ENCODE data around the gene NR1I2.

NR1I2 gene

DNA sequence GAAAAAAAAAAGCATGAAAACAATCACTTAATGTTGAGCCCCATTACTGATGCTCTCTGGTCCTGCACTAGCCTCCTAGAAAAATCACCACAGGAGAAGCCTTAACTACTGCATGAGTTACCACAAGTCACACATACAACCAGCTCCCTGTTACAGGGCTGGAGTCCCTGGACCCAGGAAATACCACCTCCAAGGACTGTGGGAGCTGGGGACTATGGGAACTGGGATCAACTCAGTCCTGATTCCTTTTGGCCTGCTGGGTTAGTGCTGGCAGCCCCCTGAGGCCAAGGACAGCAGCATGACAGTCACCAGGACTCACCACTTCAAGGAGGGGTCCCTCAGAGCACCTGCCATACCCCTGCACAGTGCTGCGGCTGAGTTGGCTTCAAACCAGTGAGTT, 559 bp downstream of the NR1I2 start:
- no peaks in the 10 kb centered on the region for H3K9me3 ChIP-seq (ENCODE audit: insufficient read depth, low read depth, low read length)
- H3K27me3 ChIP-seq (ENCODE audit: insufficient read depth, low read length) = no peaks in the 10 kb centered on the region
- no peak overlapping the region for H3K4me3 ChIP-seq (ENCODE audit: low read length)
- H3K4me1 ChIP-seq (ENCODE audit: insufficient read depth, low read length) = no peaks in the 10 kb centered on the region
- H3K27ac ChIP-seq (ENCODE audit: low read length) = no peak overlapping the region
- no peaks in the 10 kb centered on the region for H3K36me3 ChIP-seq (ENCODE audit: insufficient read depth, low read depth, low read length)
- no peak overlapping the region for H3K9ac ChIP-seq (ENCODE audit: low read depth, low read length)

DNA sequence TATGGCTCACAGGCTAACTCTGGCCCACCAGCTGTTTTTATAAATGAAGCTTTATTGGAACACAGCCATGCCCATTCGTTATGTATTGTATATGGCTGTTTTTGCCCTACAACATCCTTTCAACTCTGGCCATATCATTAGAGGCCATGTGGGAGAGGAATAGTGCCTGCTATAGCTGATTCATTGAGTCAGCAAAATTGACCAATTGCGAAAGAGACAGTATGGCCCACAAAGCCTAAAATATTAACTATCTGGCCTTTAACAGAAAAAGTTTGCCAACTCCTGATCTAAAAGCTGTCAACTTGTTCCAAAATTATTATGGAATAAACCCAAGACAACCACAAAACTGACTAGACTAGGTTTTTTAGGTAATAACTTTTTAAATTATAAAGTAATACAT, 1.4 kb downstream of the NR1I2 start:
- Histone ChIP-seq H3K4me1 (ENCODE audit: insufficient read depth, low read length) (no peaks in the 10 kb centered on the region), H3K27ac (ENCODE audit: low read length) (no peak overlapping the region), H3K36me3 (ENCODE audit: insufficient read depth, low read depth, low read length) (no peaks in the 10 kb centered on the region), H3K4me3 (ENCODE audit: low read length) (no peak overlapping the region), H3K27me3 (ENCODE audit: insufficient read depth, low read length) (no peaks in the 10 kb centered on the region), H3K9me3 (ENCODE audit: insufficient read depth, low read depth, low read length) (no peaks in the 10 kb centered on the region), H3K9ac (ENCODE audit: low read depth, low read length) (no peak overlapping the region)

DNA sequence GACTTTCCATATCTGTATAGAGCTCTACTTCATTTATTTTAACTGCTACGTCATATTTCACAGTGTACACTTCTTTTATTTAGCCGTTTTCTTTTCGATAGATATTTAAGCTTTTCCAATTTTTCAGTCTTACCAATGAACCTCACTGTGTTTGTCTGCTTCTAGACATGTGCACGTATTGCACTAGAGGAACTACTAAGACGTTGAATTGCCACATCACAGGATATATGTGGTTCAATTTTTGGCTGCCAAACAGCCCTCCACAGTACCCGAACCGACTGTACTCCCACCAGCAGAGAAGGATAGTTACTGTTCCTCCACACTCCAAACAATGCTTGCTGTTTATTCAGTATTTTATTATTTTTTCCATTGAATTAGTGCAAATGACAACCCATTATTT, 2.0 kb downstream of the NR1I2 start:
- Histone ChIP-seq H3K36me3 (ENCODE audit: insufficient read depth, low read depth, low read length) (no peaks in the 10 kb centered on the region), H3K4me3 (ENCODE audit: low read length) (no peak overlapping the region), H3K27me3 (ENCODE audit: insufficient read depth, low read length) (no peaks in the 10 kb centered on the region), H3K27ac (ENCODE audit: low read length) (no peak overlapping the region), H3K4me1 (ENCODE audit: insufficient read depth, low read length) (no peaks in the 10 kb centered on the region), H3K9me3 (ENCODE audit: insufficient read depth, low read depth, low read length) (no peaks in the 10 kb centered on the region), H3K9ac (ENCODE audit: low read depth, low read length) (no peak overlapping the region)

DNA sequence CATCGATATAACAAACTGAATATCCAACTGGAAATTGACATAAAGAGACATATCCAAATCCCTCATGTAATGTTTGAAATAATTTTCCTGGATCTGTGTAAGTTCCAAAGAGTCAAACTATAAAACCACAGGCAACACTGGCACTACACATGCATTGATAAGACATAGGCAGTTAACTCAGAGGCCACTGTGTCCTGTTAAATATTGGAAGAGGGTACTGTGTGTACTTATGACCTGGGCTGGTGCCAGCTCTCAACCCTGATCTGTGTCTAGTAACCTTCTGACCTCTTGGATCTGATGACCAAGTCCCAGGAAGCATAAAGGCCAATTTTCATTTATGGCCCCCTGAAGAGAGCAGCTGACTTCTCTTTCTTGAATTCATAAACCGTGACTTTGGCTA, 4.5 kb downstream of the NR1I2 start:
- H3K4me1 ChIP-seq (ENCODE audit: insufficient read depth, low read length) = no peaks in the 10 kb centered on the region
- no peaks in the 10 kb centered on the region for H3K9me3 ChIP-seq (ENCODE audit: insufficient read depth, low read depth, low read length)
- no peaks in the 10 kb centered on the region for H3K36me3 ChIP-seq (ENCODE audit: insufficient read depth, low read depth, low read length)
- no peaks in the 10 kb centered on the region for H3K27me3 ChIP-seq (ENCODE audit: insufficient read depth, low read length)
- no peak overlapping the region for H3K9ac ChIP-seq (ENCODE audit: low read depth, low read length)
- H3K27ac ChIP-seq (ENCODE audit: low read length) = no peak overlapping the region
- no peak overlapping the region for H3K4me3 ChIP-seq (ENCODE audit: low read length)

DNA sequence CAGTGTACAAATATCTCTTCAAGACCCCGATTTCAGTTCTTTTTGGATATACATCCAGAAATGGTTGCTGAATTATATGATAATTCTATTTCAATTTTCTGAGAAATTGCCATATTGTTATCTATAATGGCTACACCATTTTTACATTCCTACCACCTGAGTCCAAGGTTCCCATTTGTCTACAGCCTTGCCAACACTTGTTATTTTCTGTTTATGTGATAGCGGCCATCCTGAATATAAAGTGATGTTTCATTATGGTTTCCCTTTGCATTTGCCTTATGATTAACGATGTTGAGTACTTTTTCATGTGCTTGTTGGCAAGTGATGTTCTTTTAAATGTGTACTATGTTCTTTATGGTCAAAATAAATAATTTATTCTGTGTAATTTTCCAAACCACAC, 8.5 kb downstream of the NR1I2 start:
- peaks cover 2% of the 10 kb centered on the region; the same call in 1 of the 2 replicates for H3K4me1 ChIP-seq (ENCODE audit: insufficient read depth, low read length)
- H3K36me3 ChIP-seq (ENCODE audit: insufficient read depth, low read depth, low read length) = no peaks in the 10 kb centered on the region
- no peaks in the 10 kb centered on the region for H3K27me3 ChIP-seq (ENCODE audit: insufficient read depth, low read length)
- no peaks in the 10 kb centered on the region for H3K9me3 ChIP-seq (ENCODE audit: insufficient read depth, low read depth, low read length)
- H3K9ac ChIP-seq (ENCODE audit: low read depth, low read length) = no peak overlapping the region
- H3K27ac ChIP-seq (ENCODE audit: low read length) = no peak overlapping the region
- no peak overlapping the region for H3K4me3 ChIP-seq (ENCODE audit: low read length)

DNA sequence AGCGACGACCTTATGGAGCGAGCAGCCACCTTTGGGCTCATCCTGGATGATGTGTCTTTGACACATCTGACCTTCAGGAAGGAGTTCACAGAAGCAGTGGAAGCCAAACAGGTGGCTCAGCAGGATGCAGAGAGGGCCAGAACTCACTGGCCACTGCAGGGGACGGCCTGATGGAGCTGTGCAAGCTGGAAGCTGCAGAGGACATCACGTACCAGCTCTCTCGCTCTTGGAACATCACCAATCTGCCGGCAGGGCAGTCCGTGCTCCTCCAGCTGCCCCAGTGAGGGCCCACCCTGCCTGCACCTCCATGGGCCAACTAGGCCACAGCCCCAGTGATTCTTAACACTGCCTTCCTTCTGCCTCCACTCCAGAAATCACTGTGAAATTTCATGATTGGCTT, 10.4 kb downstream of the NR1I2 start:
- H3K4me3 ChIP-seq (ENCODE audit: low read length) = no peak overlapping the region
- H3K27me3 ChIP-seq (ENCODE audit: insufficient read depth, low read length) = no peaks in the 10 kb centered on the region
- no peaks in the 10 kb centered on the region for H3K36me3 ChIP-seq (ENCODE audit: insufficient read depth, low read depth, low read length)
- H3K9me3 ChIP-seq (ENCODE audit: insufficient read depth, low read depth, low read length) = no peaks in the 10 kb centered on the region
- no peak overlapping the region for H3K9ac ChIP-seq (ENCODE audit: low read depth, low read length)
- no peak overlapping the region for H3K27ac ChIP-seq (ENCODE audit: low read length)
- peaks cover 7% of the 10 kb centered on the region for H3K4me1 ChIP-seq (ENCODE audit: insufficient read depth, low read length)

DNA sequence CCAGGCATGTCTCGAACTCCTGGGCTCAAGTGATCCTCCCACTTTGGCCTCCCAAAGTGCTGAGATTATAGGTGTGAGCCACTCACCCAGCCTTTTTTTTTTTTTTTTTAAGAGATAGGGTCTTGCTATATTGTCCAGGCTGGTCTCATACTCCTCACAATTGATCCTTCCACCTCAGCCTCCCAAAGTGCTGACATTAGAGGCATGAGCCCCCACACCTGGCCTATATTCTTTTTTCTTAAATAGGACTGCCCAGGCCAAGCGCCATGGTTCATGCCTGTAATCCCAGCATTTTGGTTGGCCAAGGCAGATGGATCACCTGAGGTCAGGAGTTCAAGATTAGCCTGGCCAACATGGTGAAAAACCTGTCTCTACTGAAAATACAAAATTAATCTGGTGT, 12.5 kb downstream of the NR1I2 start:
- H3K9ac ChIP-seq (ENCODE audit: low read depth, low read length) = no peak overlapping the region
- no peaks in the 10 kb centered on the region for H3K9me3 ChIP-seq (ENCODE audit: insufficient read depth, low read depth, low read length)
- H3K27ac ChIP-seq (ENCODE audit: low read length) = no peak overlapping the region
- no peak overlapping the region for H3K4me3 ChIP-seq (ENCODE audit: low read length)
- H3K27me3 ChIP-seq (ENCODE audit: insufficient read depth, low read length) = no peaks in the 10 kb centered on the region
- peaks cover 7% of the 10 kb centered on the region for H3K4me1 ChIP-seq (ENCODE audit: insufficient read depth, low read length)
- H3K36me3 ChIP-seq (ENCODE audit: insufficient read depth, low read depth, low read length) = no peaks in the 10 kb centered on the region

DNA sequence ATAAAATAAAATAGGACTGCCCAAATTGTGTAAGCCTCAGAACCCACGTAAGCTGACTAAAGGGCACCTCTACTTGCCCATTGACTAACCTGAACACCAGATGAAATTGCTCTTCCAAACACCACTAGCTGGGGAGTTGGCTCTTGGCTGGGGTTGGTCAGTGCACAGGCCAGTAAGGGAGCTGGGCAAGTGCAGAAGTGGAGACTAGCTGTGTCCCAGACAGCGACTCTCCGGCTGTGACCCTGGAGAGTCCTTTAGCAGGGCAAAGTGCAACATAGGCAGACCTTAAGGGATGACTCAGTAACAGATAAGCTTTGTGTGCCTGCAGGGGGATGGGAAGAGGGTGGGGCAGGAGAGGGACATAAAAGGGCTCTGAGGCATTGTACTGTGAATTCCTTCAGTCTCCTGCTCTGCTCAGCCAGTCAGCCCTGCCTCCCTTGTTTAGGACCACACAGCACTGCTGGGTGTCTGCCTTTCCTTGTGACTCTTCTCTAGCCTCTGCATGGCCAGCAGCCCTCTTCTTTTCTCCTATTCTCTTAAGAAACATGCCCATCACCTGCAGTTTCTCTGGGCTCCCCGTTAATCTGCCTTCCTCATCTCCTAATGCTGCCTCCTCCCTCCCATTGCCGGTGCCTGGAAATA, 13.2 kb downstream of the NR1I2 start:
- Histone ChIP-seq H3K9ac (ENCODE audit: low read depth, low read length) (no peak overlapping the region), H3K27ac (ENCODE audit: low read length) (no peak overlapping the region)

DNA sequence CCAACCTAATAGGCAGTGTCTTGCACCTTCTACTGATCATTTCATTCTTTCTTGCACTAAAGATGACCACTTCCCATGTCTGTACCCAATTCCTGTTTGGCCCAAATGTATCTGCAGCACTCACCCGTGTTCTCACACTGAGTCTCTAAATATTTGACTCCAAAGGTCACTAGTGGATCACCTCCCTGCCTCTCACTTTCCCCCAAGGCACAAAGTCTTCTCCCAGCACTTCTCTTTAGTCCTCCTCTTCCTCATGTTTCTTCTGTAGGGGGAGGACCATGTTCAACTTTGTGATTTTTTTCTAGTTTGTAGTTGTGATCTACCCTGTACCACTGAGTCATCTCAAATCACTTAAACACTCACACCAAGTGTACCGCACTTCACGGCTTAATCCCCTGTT, 13.9 kb downstream of the NR1I2 start:
- H3K27me3 ChIP-seq (ENCODE audit: insufficient read depth, low read length) = no peaks in the 10 kb centered on the region
- no peak overlapping the region for H3K9ac ChIP-seq (ENCODE audit: low read depth, low read length)
- H3K27ac ChIP-seq (ENCODE audit: low read length) = no peak overlapping the region
- no peaks in the 10 kb centered on the region for H3K36me3 ChIP-seq (ENCODE audit: insufficient read depth, low read depth, low read length)
- peaks cover 7% of the 10 kb centered on the region for H3K4me1 ChIP-seq (ENCODE audit: insufficient read depth, low read length)
- H3K9me3 ChIP-seq (ENCODE audit: insufficient read depth, low read depth, low read length) = no peaks in the 10 kb centered on the region
- no peak overlapping the region for H3K4me3 ChIP-seq (ENCODE audit: low read length)

More for the DNA sequence above, 13.2 kb downstream of the NR1I2 start:
- Histone ChIP-seq H3K9me3 (ENCODE audit: insufficient read depth, low read depth, low read length) (no peaks in the 10 kb centered on the region), H3K27me3 (ENCODE audit: insufficient read depth, low read length) (no peaks in the 10 kb centered on the region), H3K4me1 (ENCODE audit: insufficient read depth, low read length) (peaks cover 7% of the 10 kb centered on the region), H3K36me3 (ENCODE audit: insufficient read depth, low read depth, low read length) (no peaks in the 10 kb centered on the region), H3K4me3 (ENCODE audit: low read length) (no peak overlapping the region)

DNA sequence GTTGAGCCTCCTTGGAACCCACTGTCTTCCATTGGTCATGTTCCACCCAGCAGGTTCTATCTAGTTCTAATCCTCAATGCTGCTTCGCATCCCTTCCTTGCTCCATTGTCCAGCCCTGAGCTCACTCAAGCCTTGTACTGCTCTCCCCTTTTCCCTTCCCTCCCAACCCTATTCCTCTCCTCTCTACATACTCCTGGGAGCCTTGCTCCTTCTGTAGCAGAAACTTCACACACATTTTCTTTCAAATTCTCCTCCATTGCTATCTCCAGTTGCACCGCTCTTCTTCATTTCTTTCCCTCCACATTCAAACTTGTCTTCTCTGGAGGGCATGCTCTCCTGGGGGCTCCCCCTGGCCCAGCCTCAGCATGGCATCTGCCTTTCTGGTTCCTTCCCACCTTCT, 14.5 kb downstream of the NR1I2 start:
- Histone ChIP-seq H3K27me3 (ENCODE audit: insufficient read depth, low read length) (no peaks in the 10 kb centered on the region), H3K9ac (ENCODE audit: low read depth, low read length) (no peak overlapping the region), H3K27ac (ENCODE audit: low read length) (no peak overlapping the region), H3K4me1 (ENCODE audit: insufficient read depth, low read length) (peaks cover 7% of the 10 kb centered on the region), H3K9me3 (ENCODE audit: insufficient read depth, low read depth, low read length) (no peaks in the 10 kb centered on the region), H3K4me3 (ENCODE audit: low read length) (no peak overlapping the region), H3K36me3 (ENCODE audit: insufficient read depth, low read depth, low read length) (no peaks in the 10 kb centered on the region)

DNA sequence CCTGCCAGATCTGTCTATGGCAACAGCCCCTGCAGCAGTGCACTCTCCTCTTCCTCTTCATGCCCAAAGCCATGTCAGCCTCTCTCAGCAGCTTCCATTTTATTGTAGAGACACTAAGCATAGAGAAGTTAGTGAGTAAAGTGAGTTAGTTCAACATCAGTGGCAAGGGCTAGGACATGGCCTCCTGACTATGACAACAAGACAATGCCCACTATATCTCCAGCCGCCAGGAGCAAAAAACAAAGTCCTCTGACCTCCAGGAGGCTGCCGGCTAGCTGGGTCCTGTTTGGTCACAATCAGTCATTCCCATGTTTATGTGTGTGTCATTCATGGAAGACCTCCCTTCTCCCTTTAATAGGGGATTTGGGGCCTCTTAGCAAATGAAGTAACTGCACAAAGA, 14.9 kb downstream of the NR1I2 start:
- Histone ChIP-seq H3K4me3 (ENCODE audit: low read length) (no peak overlapping the region), H3K27ac (ENCODE audit: low read length) (no peak overlapping the region), H3K4me1 (ENCODE audit: insufficient read depth, low read length) (peaks cover 7% of the 10 kb centered on the region), H3K36me3 (ENCODE audit: insufficient read depth, low read depth, low read length) (no peaks in the 10 kb centered on the region), H3K27me3 (ENCODE audit: insufficient read depth, low read length) (no peaks in the 10 kb centered on the region), H3K9me3 (ENCODE audit: insufficient read depth, low read depth, low read length) (no peaks in the 10 kb centered on the region), H3K9ac (ENCODE audit: low read depth, low read length) (no peak overlapping the region)

DNA sequence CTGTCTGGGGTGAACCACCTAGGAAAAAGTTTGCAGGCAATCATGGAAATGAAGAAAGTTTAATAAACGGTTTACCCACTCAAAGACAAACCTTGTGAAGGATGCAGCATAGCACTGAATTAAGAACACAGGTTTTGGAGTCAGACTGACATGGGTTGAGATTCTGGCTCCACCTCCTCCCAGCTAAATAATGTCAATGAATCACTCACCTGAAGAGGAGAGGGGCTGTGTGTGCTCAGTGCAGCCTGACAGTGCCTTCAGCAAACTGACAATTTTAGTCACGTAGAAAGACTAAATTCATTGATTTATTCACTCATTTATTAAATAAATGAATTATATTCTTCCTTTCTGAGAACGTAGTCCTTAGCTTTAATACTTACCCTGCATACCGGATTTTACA, 18.9 kb downstream of the NR1I2 start:
- Histone ChIP-seq H3K9me3 (ENCODE audit: insufficient read depth, low read depth, low read length) (no peaks in the 10 kb centered on the region), H3K36me3 (ENCODE audit: insufficient read depth, low read depth, low read length) (no peaks in the 10 kb centered on the region), H3K4me3 (ENCODE audit: low read length) (no peak overlapping the region), H3K27ac (ENCODE audit: low read length) (no peak overlapping the region), H3K27me3 (ENCODE audit: insufficient read depth, low read length) (no peaks in the 10 kb centered on the region), H3K9ac (ENCODE audit: low read depth, low read length) (no peak overlapping the region), H3K4me1 (ENCODE audit: insufficient read depth, low read length) (no peaks in the 10 kb centered on the region)

Data from iPS-20b (cell line).